ENCODE measurements around the gene ARL4C.

GRCh38 chr2:234490271-234491091 is 6.4 kb downstream of the ARL4C start:
- no peak for TF ChIP-seq POLR2A (IDR thresholded peaks at IDR 0.05)
- TF ChIP-seq CTCF (IDR thresholded peaks at IDR 0.05), result no peak

Measured in lower leg skin (tissue), 3 donors.